MM.1S (cell line): ENCODE measurements around the gene EEF1E1.

Experiments used
- EZH2 ChIP-seq: fragments of 300-600 bp; sonication (generic); optimal IDR thresholded peaks from 2 replicates; pipeline ENCODE3; 2017; ENCODE audit warnings: low read depth, mild to moderate bottlenecking, antibody characterized with exemption, low read length, mixed read lengths
- TF ChIP-seq, protein P1 (sequence below): fragments of 300-600 bp; sonication (generic); IDR thresholded peaks from 2 replicates; pipeline ENCODE4 v1.5.1; 2016; ENCODE audit warnings: antibody characterized with exemption, low read length, mixed read lengths

DNA sequence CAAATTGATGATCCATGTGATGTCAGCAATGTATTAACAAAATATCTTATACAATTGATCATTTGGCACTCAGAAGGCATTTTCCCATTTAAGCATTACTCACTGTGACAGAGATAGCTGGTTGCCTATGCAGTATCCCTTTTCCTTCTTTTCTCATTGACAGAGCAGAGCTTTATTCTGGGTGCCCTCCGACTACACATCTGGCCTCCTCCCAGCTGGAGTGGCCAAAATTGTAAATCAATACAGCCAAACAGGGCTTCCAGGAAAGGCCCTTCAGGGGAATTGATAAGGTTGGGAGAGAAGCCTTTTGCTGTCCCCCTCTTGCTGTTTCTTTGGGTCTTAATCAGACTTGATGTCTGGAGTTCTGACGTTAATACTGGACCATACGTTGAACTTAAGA lies 28.6 kb downstream of the EEF1E1 start:
- TF ChIP-seq, protein P1, sequence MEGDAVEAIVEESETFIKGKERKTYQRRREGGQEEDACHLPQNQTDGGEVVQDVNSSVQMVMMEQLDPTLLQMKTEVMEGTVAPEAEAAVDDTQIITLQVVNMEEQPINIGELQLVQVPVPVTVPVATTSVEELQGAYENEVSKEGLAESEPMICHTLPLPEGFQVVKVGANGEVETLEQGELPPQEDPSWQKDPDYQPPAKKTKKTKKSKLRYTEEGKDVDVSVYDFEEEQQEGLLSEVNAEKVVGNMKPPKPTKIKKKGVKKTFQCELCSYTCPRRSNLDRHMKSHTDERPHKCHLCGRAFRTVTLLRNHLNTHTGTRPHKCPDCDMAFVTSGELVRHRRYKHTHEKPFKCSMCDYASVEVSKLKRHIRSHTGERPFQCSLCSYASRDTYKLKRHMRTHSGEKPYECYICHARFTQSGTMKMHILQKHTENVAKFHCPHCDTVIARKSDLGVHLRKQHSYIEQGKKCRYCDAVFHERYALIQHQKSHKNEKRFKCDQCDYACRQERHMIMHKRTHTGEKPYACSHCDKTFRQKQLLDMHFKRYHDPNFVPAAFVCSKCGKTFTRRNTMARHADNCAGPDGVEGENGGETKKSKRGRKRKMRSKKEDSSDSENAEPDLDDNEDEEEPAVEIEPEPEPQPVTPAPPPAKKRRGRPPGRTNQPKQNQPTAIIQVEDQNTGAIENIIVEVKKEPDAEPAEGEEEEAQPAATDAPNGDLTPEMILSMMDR, result no peak
- TF ChIP-seq EZH2, result no peak
